IMR-90 (cell line): Measurements from ENCODE around the gene POLD3. TPM values are rescaled to one million over a fixed set of nuclear protein-coding genes. Genes with fewer than 3 reads are reported as not detected.

Experiments
- ATAC-seq: fragments of 200-7000 bp; cut with Tn5 transposase; 2 replicates; pipeline ENCODE4 v1.9.1; 2020; ENCODE audit warnings: low read depth, mild to moderate bottlenecking, moderate library complexity
- BruUV-seq: library from RNA; stranded (reverse); fragments of 400-500 nt; replicated peaks from 2 replicates; lab custom pipeline; 2021; lab: Mats Ljungman, UMichigan
- CTCF ChIA-PET: fragments of 300-600 bp; formaldehyde crosslinking; extraction: SDS; loops from one replicate; lab custom pipeline; 2021; ENCODE audit warnings: antibody characterized with exemption; lab: Yijun Ruan, JAX
- POLR2A ChIA-PET: fragments of 300-600 bp; sonication (Branson Sonifier 250); formaldehyde crosslinking; loops from one replicate; lab custom pipeline; 2022; ENCODE audit warnings: antibody characterized with exemption; ENCODE audit not compliant: unreplicated experiment; lab: Charles Lee
- DNase-seq: peaks from one replicate; pipeline ENCODE4 v3.0.0; 2013
- H2AFZ ChIP-seq: replicated peaks from 2 replicates; pipeline ENCODE3; 2013; ENCODE audit warnings: low read length, mild to moderate bottlenecking; ENCODE audit not compliant: poor library complexity
- H2AK5ac ChIP-seq: 2 replicates; pipeline ENCODE4 v1.6.1; 2013; ENCODE audit warnings: low read depth, low read length, inconsistent platforms
- H2AK9ac ChIP-seq: replicated peaks from 2 replicates; pipeline ENCODE3; 2013; ENCODE audit warnings: mild to moderate bottlenecking, low read depth, low read length, moderate library complexity; ENCODE audit not compliant: poor library complexity
- H2BK120ac ChIP-seq: 2 replicates; pipeline ENCODE4 v1.6.1; 2013; ENCODE audit warnings: low read depth, low read length, inconsistent platforms
- H2BK15ac ChIP-seq: 3 replicates; pipeline ENCODE4 v1.6.1; 2013; ENCODE audit warnings: low read depth, low read length, inconsistent platforms
- H2BK20ac ChIP-seq: 2 replicates; pipeline ENCODE4 v1.6.1; 2013; ENCODE audit warnings: low read depth, mild to moderate bottlenecking, inconsistent platforms, low read length, moderate library complexity
- H2BK5ac ChIP-seq: 2 replicates; pipeline ENCODE4 v1.6.1; 2013; ENCODE audit warnings: mild to moderate bottlenecking, low read depth, low read length, inconsistent platforms; ENCODE audit not compliant: poor library complexity, severe bottlenecking
- H3K14ac ChIP-seq: replicated peaks from 2 replicates; pipeline ENCODE4 v1.6.1; 2013; ENCODE audit warnings: low read depth, low read length, inconsistent platforms
- H3K18ac ChIP-seq: 2 replicates; pipeline ENCODE4 v1.6.1; 2013; ENCODE audit warnings: low read depth, low read length, control low read depth
- H3K23ac ChIP-seq: 2 replicates; pipeline ENCODE4 v1.6.1; 2013; ENCODE audit warnings: low read depth, low read length, inconsistent platforms
- H3K27ac ChIP-seq: 2 replicates; pipeline ENCODE4 v1.5.1; 2013; ENCODE audit warnings: mild to moderate bottlenecking, control low read depth, low read length; ENCODE audit not compliant: insufficient read depth
- H3K27me3 ChIP-seq: 2 replicates; pipeline ENCODE4 v1.6.1; 2013; ENCODE audit warnings: low read length; ENCODE audit not compliant: control insufficient read depth, insufficient read depth
- H3K36me3 ChIP-seq: 2 replicates; pipeline ENCODE4 v1.6.1; 2013; ENCODE audit warnings: low read length, mixed read lengths; ENCODE audit not compliant: control insufficient read depth, insufficient read depth
- H3K4ac ChIP-seq: 2 replicates; pipeline ENCODE4 v1.6.1; 2013; ENCODE audit warnings: low read depth, low read length, inconsistent platforms
- H3K4me1 ChIP-seq: 2 replicates; pipeline ENCODE4 v1.6.1; 2013; ENCODE audit warnings: low read length, mixed read lengths; ENCODE audit not compliant: control insufficient read depth, insufficient read depth
- H3K4me2 ChIP-seq: 2 replicates; pipeline ENCODE4 v1.6.1; 2013; ENCODE audit warnings: low read depth, mild to moderate bottlenecking, control low read depth, low read length, moderate library complexity
- H3K4me3 ChIP-seq: 2 replicates; pipeline ENCODE4 v1.5.1; 2013; ENCODE audit warnings: low read depth, mild to moderate bottlenecking, control low read depth, low read length, moderate library complexity; ENCODE audit not compliant: insufficient read depth
- H3K56ac ChIP-seq: 2 replicates; pipeline ENCODE4 v1.6.1; 2013; ENCODE audit warnings: low read length, inconsistent platforms; ENCODE audit not compliant: insufficient read depth; ENCODE audit errors: extremely low read depth
- H3K79me1 ChIP-seq, 2 experiments: 2 replicates each; pipeline ENCODE4 v1.6.1; 2013; ENCODE audit warnings: low read length in 2 of 2, inconsistent platforms in 1 of 2, low read depth in 1 of 2
- H3K9ac ChIP-seq: 2 replicates; pipeline ENCODE4 v1.6.1; 2013; ENCODE audit warnings: low read depth, low read length, control low read depth
- H3K9me1 ChIP-seq: 2 replicates; pipeline ENCODE4 v1.6.1; 2013; ENCODE audit warnings: low read length, inconsistent platforms; ENCODE audit not compliant: insufficient read depth
- H3K9me3 ChIP-seq: 2 replicates; pipeline ENCODE4 v1.6.1; 2013; ENCODE audit warnings: low read length; ENCODE audit not compliant: control insufficient read depth, insufficient read depth
- H4K20me1 ChIP-seq: 2 replicates; pipeline ENCODE4 v1.6.1; 2013; ENCODE audit warnings: low read length, inconsistent platforms; ENCODE audit not compliant: insufficient read depth
- H4K5ac ChIP-seq: 2 replicates; pipeline ENCODE4 v1.6.1; 2013; ENCODE audit warnings: mild to moderate bottlenecking, low read depth, low read length, control low read depth
- H4K8ac ChIP-seq, 2 experiments: 2 replicates each; pipeline ENCODE4 v1.6.1; 2013; ENCODE audit warnings: low read depth in 2 of 2, low read length in 2 of 2, control low read depth in 1 of 2, inconsistent platforms in 1 of 2
- H4K91ac ChIP-seq: 2 replicates; pipeline ENCODE4 v1.6.1; 2013; ENCODE audit warnings: low read depth, low read length, inconsistent platforms; ENCODE audit not compliant: insufficient read depth
- CHD1 ChIP-seq: IDR thresholded peaks from 2 replicates; pipeline ENCODE4 v1.6.1; 2012; ENCODE audit warnings: low read depth, low read length, improper control_type of control experiment
- CTCF ChIP-seq: conservative IDR thresholded peaks from 2 replicates; pipeline ENCODE4 v1.5.1; 2012; ENCODE audit warnings: mild to moderate bottlenecking, low read depth, low read length, improper control_type of control experiment
- ELK1 ChIP-seq: fragments of 150-350 bp; IDR thresholded peaks from 2 replicates; pipeline ENCODE4 v1.6.1; 2016; ENCODE audit warnings: low read depth, mild to moderate bottlenecking, low read length, moderate library complexity, borderline replicate concordance
- MAFK ChIP-seq: IDR thresholded peaks from 2 replicates; pipeline ENCODE4 v1.6.1; 2012; ENCODE audit warnings: low read depth, low read length, improper control_type of control experiment
- MAZ ChIP-seq: IDR thresholded peaks from 2 replicates; pipeline ENCODE4 v1.6.1; 2012; ENCODE audit warnings: low read depth, mild to moderate bottlenecking, low read length, improper control_type of control experiment, moderate library complexity, borderline replicate concordance
- MXI1 ChIP-seq: IDR thresholded peaks from 2 replicates; pipeline ENCODE4 v1.6.1; 2012; ENCODE audit warnings: low read depth, mild to moderate bottlenecking, low read length, moderate library complexity, borderline replicate concordance
- NFE2L2 ChIP-seq: fragments of 150-350 bp; IDR thresholded peaks from 2 replicates; pipeline ENCODE4 v1.6.1; 2016; ENCODE audit warnings: low read depth, mild to moderate bottlenecking, low read length
- POLR2A ChIP-seq: IDR thresholded peaks from 2 replicates; pipeline ENCODE4 v1.6.1; 2012; ENCODE audit warnings: mild to moderate bottlenecking, low read depth, low read length
- RCOR1 ChIP-seq: IDR thresholded peaks from 2 replicates; pipeline ENCODE4 v1.6.1; 2012; ENCODE audit warnings: mild to moderate bottlenecking, low read length, improper control_type of control experiment; ENCODE audit not compliant: insufficient replicate concordance
- SMC3 ChIP-seq: fragments of 150-350 bp; IDR thresholded peaks from 2 replicates; pipeline ENCODE4 v1.6.1; 2016; ENCODE audit warnings: low read depth, mild to moderate bottlenecking, antibody characterized with exemption, low read length, moderate library complexity
- WGBS, 2 experiments: methylation state at CpG; one replicate each; pipeline versions ENCODE4 v1.1.5 to v1.1.7; 2013; ENCODE audit warnings: missing lambda C conversion rate in 2 of 2; ENCODE audit not compliant: insufficient read length in 1 of 2; ENCODE audit errors: extremely low coverage in 2 of 2; 5-methylcytosine and 5-hydroxymethylcytosine counted together
- dilution Hi-C: fragments of 300-500 bp; cut with HindIII; formaldehyde crosslinking; loops from one replicate; pipeline ENCODE4 v1.14.3; 2018; ENCODE audit warnings: low sequenced_read_pairs; ENCODE audit not compliant: unreplicated experiment
- in situ Hi-C: fragments of 300-500 bp; cut with MboI; formaldehyde crosslinking; loops from 3 replicates; pipeline ENCODE4 v1.14.3; 2019; ENCODE audit warnings: low sequenced_read_pairs, inconsistent platforms, mixed read lengths
- intact Hi-C: fragments of 100-400 bp; cut with micrococcal nuclease; formaldehyde crosslinking; loops from 2 replicates; pipeline ENCODE4 v1.10.0; 2022
- polyA plus RNA-seq, 3 experiments: library from polyadenylated mRNA; depleted of rRNA; stranded (reverse); fragments of >200 nt; gene quantifications; 2 replicates each; pipeline ENCODE4 v1.2.3, GENCODE V29; 2012; ENCODE audit warnings: low replicate concordance in 1 of 3
- total RNA-seq: library from RNA; depleted of rRNA; stranded (reverse); fragments of >200 nt; gene quantifications from 2 replicates; pipeline ENCODE4 v1.2.3, GENCODE V29; 2012

Gene POLD3
- total and polyA plus RNA-seq, 2 of the 4 experiments (the other 2 are of a cell fraction), result 9.1 to 9.2 TPM

GRCh38 chr11:74557526-74557925 is 34.9 kb upstream of the POLD3 start:
- Histone ChIP-seq H3K9me1 (no peaks in the 10 kb centered on the region), H2BK120ac (no peak overlapping the region), H3K4ac (no peak overlapping the region), H3K4me2 (no peak overlapping the region), H4K20me1 (no peaks in the 10 kb centered on the region), H2AFZ (no peak overlapping the region), H3K27me3 (peaks cover 2% of the 10 kb centered on the region), H3K27ac (no peak overlapping the region), H3K23ac (no peak overlapping the region), H4K5ac (no peak overlapping the region), H2AK9ac (no peak overlapping the region), H3K9me3 (peaks cover 3% of the 10 kb centered on the region; the same call in 1 of the 2 replicates), H3K14ac (no peak overlapping the region), H3K56ac (no peak overlapping the region), H3K4me3 (no peak overlapping the region), H3K18ac (no peak overlapping the region), H3K9ac (no peak overlapping the region), H2AK5ac (no peak overlapping the region), H3K4me1 (0 out of 2 replicates have a peak, but pooled peaks cover 2% of the 10 kb centered on the region), H2BK5ac (no peak overlapping the region), H4K8ac (no peak overlapping the region), H3K79me1 (no peaks in the 10 kb centered on the region), H3K36me3 (no peaks in the 10 kb centered on the region), H2BK20ac (no peak overlapping the region), H2BK15ac (no peak overlapping the region), H4K91ac (no peak overlapping the region)
- DNase-seq (no peak), ATAC-seq (no peak)
- dilution Hi-C loops, result no loop called here
- CTCF ChIA-PET, result no interaction called here
- intact Hi-C loops, result no loop called here
- no CpG with 5 or more reads among the region's 3 CpGs for WGBS, 2 experiments
- BruUV-seq, result no TSS peak
- POLR2A ChIA-PET, result no interaction called here
- TF ChIP-seq ELK1, result no peak
- no peak for TF ChIP-seq MAFK
- TF ChIP-seq NFE2L2, result no peak
- no peak for TF ChIP-seq MXI1
- no peak for TF ChIP-seq SMC3
- TF ChIP-seq POLR2A, result no peak
- no peak for TF ChIP-seq CTCF
- TF ChIP-seq CHD1, result no peak
- no peak for TF ChIP-seq RCOR1
- no peak for TF ChIP-seq MAZ
- in situ Hi-C loops, result no loop called here
